HT-29 (cell line): Measurements from ENCODE around the gene HOXD8. TPM values are rescaled to one million over a fixed set of nuclear protein-coding genes. Genes with fewer than 3 reads are reported as not detected.

Source experiments
- DNase-seq: peaks from one replicate; pipeline ENCODE4 v3.0.0-alpha.2; 2015; ENCODE audit warnings: low spot score
- total RNA-seq: library from RNA; depleted of rRNA; stranded (reverse); fragments of >200 nt; shearing (Covaris generic); gene quantifications from 2 replicates; pipeline ENCODE4 v1.2.3, GENCODE V29; 2014

The HOXD8 gene
- total RNA-seq, 1 experiment from 2014 or later: not detected

- no peak for DNase-seq
Observed at GRCh38 chr2:176159663-176160250, 30.3 kb downstream of the HOXD8 start.

- DNase-seq: no peak
Observed at GRCh38 chr2:176160251-176160985, 30.9 kb downstream of the HOXD8 start.

- DNase-seq: no peak
Observed at GRCh38 chr2:176160986-176161824, 31.7 kb downstream of the HOXD8 start.

- DNase-seq: no peak
Observed at GRCh38 chr2:176161825-176162626, 32.5 kb downstream of the HOXD8 start.

- DNase-seq: no peak
Observed at GRCh38 chr2:176162911-176163671, 33.6 kb downstream of the HOXD8 start.

- DNase-seq: no peak
Observed at GRCh38 chr2:176163672-176164056, 34.2 kb downstream of the HOXD8 start.

GRCh38 chr2:176164201-176164600 is 34.7 kb downstream of the HOXD8 start:
- no peak for DNase-seq

- no peak for DNase-seq
Observed at GRCh38 chr2:176164611-176165369, 35.3 kb downstream of the HOXD8 start.

- no peak for DNase-seq
Observed at GRCh38 chr2:176165370-176166050, 36.0 kb downstream of the HOXD8 start.

GRCh38 chr2:176166272-176166671 is 36.8 kb downstream of the HOXD8 start:
- no peak for DNase-seq

- DNase-seq: no peak
Observed at GRCh38 chr2:176167398-176167797, 37.9 kb downstream of the HOXD8 start.

- DNase-seq: no peak
Observed at GRCh38 chr2:176169181-176169580, 39.7 kb downstream of the HOXD8 start.

- no peak for DNase-seq
Observed at GRCh38 chr2:176169711-176170110, 40.2 kb downstream of the HOXD8 start.

GRCh38 chr2:176170602-176171305 is 41.2 kb downstream of the HOXD8 start:
- DNase-seq: no peak

- DNase-seq: no peak
Observed at GRCh38 chr2:176171351-176172006, 42.0 kb downstream of the HOXD8 start.

GRCh38 chr2:176172007-176172894 is 42.7 kb downstream of the HOXD8 start:
- DNase-seq: no peak

- DNase-seq: no peak
Observed at GRCh38 chr2:176172895-176173566, 43.5 kb downstream of the HOXD8 start.
